DMS114 treated with DMSO at 0.1 percent for 48 hours (cell line): ENCODE results near the gene MCM10.
A peak's percentile ranks its signal among the peaks of the same experiment; 100 is the strongest.

Experiments
- DNase-seq: peaks from one replicate; lab custom pipeline; 2025; ENCODE audit not compliant: unreplicated experiment; lab: John Stamatoyannopoulos, UW

The MCM10 gene

DNA sequence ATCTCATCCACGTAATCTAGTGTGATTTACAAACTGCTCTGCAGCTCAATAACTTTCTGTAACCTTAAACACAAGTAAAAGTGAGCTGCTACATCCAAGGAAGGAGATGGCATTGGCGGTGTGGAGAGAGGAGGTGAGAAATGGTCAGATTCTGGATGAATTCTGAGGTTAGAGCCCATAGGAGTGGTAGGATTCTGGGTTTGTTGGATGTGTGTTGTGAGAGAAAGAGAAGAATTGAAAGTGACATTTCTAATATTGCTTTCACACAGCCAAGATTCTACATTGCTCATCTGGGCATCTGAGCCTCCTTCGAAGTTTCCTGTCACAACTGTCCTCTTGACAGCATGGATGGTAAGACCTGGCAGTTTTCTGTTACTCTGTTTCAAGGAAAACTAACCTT lies 2.5 kb downstream of the MCM10 start:
- no peak for DNase-seq

GRCh38 chr10:13165177-13165576 lies 3.8 kb downstream of the MCM10 start:
- no peak for DNase-seq

GRCh38 chr10:13167568-13167967 lies 6.2 kb downstream of the MCM10 start:
- DNase-seq: no peak

GRCh38 chr10:13168781-13169180 lies 7.4 kb downstream of the MCM10 start:
- DNase-seq: no peak

GRCh38 chr10:13173616-13174015 lies 12.3 kb downstream of the MCM10 start:
- DNase-seq: no peak

DNA sequence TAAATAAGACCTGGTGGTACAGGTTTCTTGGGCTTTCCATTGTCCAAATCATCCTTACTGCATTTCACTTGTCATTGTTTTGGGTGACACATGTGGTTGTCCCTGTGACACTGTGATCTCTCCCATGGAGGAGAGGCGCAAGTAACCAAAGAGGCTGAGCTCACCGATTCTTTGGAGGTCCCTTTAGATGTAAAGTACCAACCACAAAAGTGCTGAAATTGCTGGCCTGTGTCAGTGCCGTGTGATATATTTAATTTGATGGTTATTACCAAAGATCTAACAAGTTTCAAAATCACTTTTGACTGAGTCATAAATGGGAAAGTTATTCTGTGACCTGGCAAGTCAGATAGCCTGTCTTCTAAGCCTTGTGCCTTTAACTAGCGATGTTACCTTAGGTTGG lies 19.4 kb downstream of the MCM10 start:
- no peak for DNase-seq

GRCh38 chr10:13182424-13182823 lies 21.1 kb downstream of the MCM10 start:
- no peak for DNase-seq

GRCh38 chr10:13183625-13184024 lies 22.3 kb downstream of the MCM10 start:
- no peak for DNase-seq

GRCh38 chr10:13184276-13184675 lies 22.9 kb downstream of the MCM10 start:
- no peak for DNase-seq

- DNase-seq: no peak
These were observed 23.6 kb downstream of the MCM10 start for GRCh38 chr10:13184730-13185514.

DNA sequence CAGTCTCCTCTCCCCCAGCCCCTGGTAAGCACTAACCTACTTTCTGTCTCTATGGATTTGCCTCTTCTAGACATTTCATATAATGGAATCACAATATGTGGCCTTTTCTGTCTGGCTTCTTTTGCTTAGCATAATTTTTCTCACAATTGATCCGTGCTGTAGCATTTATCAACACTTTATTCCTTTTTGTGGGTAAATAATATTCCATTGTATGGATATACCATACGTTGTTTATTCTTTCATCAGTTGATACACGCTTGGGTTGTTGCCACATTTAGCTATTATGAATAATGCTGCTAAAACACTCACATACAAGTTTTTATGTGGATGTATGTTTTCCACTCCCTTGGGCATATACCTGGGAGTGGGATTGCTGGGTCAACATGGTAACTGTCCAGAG lies 25.8 kb downstream of the MCM10 start:
- no peak for DNase-seq

DNA sequence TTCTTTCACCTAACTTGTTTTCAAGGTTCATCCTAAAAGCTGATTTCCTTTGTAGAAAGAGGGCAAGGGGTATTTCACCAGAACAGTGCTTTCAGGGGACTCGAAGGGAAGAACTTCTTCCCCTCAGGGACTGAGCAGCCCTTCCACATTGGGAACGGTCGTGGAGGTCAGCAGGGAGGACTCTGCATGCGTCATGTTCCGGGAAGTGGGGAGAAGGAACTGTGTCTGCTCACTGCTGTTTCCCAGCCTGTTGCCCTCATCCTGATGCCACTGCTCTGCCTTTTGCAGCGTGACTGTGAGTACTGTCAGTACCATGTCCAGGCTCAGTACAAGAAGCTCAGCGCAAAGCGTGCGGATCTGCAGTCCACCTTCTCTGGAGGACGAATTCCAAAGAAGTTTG lies 27.2 kb downstream of the MCM10 start:
- no peak for DNase-seq

DNA sequence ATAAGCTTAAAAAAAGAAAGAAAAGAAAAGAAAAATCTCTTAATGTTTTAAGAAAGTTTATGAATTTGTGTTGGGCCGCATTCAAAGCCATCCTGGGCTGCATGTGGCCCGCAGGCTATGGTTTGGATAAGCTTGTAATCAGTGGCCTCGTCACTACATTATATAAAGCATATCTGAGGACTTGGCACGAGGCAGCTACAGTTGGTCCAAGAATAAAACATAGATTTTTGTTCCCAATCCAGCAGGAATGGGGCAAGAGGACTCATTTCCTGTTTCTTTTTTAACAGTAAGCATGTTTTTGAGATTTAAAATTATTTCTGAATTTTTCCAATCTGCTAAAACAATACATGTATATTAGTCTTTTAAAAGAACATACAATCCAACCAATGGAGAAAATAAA lies 28.6 kb downstream of the MCM10 start:
- no peak for DNase-seq

- DNase-seq: no peak
These were observed 29.5 kb downstream of the MCM10 start for GRCh38 chr10:13190816-13191215.

DNA sequence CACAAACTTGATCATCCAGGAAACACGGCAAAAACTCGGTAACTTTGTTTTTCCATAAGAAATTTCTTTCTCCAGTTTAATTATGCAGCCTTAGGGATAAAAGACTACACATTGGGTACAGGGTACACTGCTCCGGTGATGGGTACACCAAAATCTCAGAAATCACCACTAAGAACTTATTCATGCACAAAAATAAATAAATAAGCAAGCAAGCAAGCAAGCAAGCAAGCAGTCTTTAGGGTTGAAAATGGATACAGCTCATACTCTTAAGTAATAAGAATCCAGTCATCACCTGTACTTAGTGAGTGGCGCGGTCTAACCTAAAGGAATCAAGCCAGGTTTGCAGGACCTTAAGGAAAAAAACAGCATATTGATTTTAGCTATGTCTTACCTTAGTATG lies 30.0 kb downstream of the MCM10 start:
- DNase-seq: no peak

GRCh38 chr10:13193637-13194036 lies 32.3 kb downstream of the MCM10 start:
- DNase-seq: no peak

- no peak for DNase-seq
These were observed 33.7 kb downstream of the MCM10 start for GRCh38 chr10:13195016-13195415.

DNA sequence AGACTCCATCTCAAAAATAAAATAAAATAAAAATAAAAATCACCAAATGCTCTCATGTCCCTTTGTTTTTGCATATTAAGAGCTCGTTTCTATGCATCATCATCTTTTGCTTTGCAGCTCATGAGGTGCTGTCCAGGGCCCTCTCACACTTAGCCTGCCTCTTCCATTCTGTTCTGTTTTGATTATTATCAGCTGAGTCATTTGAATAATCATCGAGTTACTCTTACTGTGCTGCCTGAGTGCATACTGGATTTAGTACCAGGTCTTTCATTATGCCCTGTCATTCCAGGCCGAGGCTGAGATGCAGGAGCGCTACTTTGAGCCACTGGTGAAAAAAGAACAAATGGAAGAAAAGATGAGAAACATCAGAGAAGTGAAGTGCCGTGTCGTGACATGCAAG lies 39.8 kb downstream of the MCM10 start:
- DNase-seq: no peak

DNA sequence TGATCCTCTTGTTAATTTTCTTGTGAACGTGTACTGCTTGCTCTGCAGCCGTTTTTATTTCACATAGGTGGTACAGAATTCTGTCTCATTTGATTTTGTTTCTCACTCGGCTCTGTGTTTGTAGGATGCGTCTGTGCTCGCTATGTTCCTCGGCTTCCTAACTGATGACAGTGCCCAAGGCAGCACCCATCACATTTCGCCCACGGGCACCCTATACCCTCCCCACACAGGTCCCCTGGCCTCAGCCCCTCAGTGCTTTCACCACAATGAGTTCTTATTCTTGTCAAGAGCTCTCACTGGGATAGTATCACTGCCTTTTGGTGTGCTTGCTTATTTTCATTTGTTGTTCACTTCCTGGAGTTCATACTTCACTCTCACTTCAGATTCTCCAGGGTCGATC lies 44.7 kb downstream of the MCM10 start:
- no peak for DNase-seq

- peak; percentile 28 for DNase-seq
These were observed 45.4 kb downstream of the MCM10 start for GRCh38 chr10:13206546-13207443.

- DNase-seq: no peak
These were observed 51.8 kb downstream of the MCM10 start for GRCh38 chr10:13213163-13213562.

GRCh38 chr10:13218878-13219277 lies 57.5 kb downstream of the MCM10 start:
- DNase-seq: no peak
